LoVo (cell line): ENCODE measurements around the gene HCFC1R1.

Experiments used
- DNase-seq: peaks from one replicate; pipeline ENCODE4 v3.0.0-alpha.2; 2016; ENCODE audit warnings: low spot score

The HCFC1R1 gene

GRCh38 chr16:3019594-3020246 lies 4.0 kb downstream of the HCFC1R1 start:
- no peak for DNase-seq

GRCh38 chr16:3017794-3018506 lies 5.8 kb downstream of the HCFC1R1 start, which contains the start of gene CLDN6:
Gene CLDN6, minus strand, starts transcription at chr16:3018183. Its CDS starts 2,162 bp downstream, at chr16:3016021.
- no peak for DNase-seq

- no peak for DNase-seq
Measured at GRCh38 chr16:3017344-3017743, 6.4 kb downstream of the HCFC1R1 start.

GRCh38 chr16:3015865-3016521 lies 7.7 kb downstream of the HCFC1R1 start:
- DNase-seq, result no peak

GRCh38 chr16:3014971-3015370 lies 8.8 kb downstream of the HCFC1R1 start:
- no peak for DNase-seq

GRCh38 chr16:3013998-3014690 lies 9.6 kb downstream of the HCFC1R1 start:
- no peak for DNase-seq

GRCh38 chr16:3013491-3013951 lies 10.2 kb downstream of the HCFC1R1 start:
- DNase-seq, result no peak

- DNase-seq, result no peak
Measured at GRCh38 chr16:3012828-3013420, 10.8 kb downstream of the HCFC1R1 start, which contains the start of gene CLDN9. Gene CLDN9, plus strand, starts transcription at chr16:3012923. Its CDS starts 440 bp downstream, at chr16:3013363.

- DNase-seq, result no peak
Measured at GRCh38 chr16:3012246-3012645, 11.5 kb downstream of the HCFC1R1 start.

GRCh38 chr16:3010510-3010909 lies 13.2 kb downstream of the HCFC1R1 start:
- DNase-seq, result no peak

GRCh38 chr16:3009568-3010390 lies 14.0 kb downstream of the HCFC1R1 start:
- no peak for DNase-seq

GRCh38 chr16:3008690-3009037 lies 15.1 kb downstream of the HCFC1R1 start:
- no peak for DNase-seq

GRCh38 chr16:3007957-3008689 lies 15.6 kb downstream of the HCFC1R1 start:
- DNase-seq, result no peak

GRCh38 chr16:3007059-3007956 lies 16.4 kb downstream of the HCFC1R1 start:
- no peak for DNase-seq

GRCh38 chr16:3004781-3005284 lies 18.9 kb downstream of the HCFC1R1 start:
- DNase-seq, result peak; percentile 44

- DNase-seq, result no peak
Measured at GRCh38 chr16:3004319-3004718, 19.4 kb downstream of the HCFC1R1 start.

- peak; percentile 99 for DNase-seq
Measured at GRCh38 chr16:3003582-3004270, 20.0 kb downstream of the HCFC1R1 start.

GRCh38 chr16:3001316-3001715 lies 22.4 kb downstream of the HCFC1R1 start:
- no peak for DNase-seq
